NCI-H2107 treated with DMSO at 0.1 percent for 48 hours (cell line): Measurements from ENCODE around the gene DST.

Experiments
- DNase-seq: peaks from one replicate; lab custom pipeline; 2025; ENCODE audit not compliant: unreplicated experiment; lab: John Stamatoyannopoulos, UW

DST gene

DNA sequence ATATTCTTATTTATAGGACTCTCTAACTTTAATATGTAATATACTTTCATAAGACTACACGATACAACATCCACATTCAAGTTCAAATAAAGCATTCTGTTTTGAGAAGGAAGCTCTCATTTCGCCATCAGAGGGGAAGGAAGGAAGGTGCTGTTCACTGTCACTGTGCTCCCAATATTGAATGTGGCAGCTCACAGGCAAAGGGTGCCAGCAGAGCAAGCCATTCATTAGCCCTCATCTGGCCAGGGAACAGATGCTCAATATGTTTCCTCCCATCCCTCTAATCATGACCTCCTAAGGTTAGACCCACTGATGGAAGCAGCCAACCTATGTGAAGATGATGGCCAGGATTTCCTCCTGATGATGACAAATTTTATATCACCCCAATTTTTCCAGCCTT is 154.4 kb downstream of the DST start:
- DNase-seq: no peak

DNA sequence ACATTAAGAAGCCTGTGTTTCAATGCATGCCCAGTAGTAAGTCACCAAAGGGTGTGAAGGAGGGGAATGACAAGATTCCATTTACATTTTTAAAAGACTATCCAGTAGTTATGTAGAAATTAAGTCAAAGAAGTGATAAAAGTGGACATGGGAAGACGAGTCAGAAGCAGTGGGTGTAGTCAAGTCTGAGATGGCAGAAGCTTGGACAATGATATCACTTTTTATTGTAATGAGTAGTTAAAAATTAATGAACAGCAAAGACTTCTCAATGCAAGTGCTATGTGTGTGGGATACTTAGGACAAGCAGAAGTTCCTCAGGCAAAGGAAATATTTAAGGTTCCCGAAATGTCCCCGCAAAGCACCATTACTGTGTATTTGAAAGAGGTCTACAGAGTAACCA is 156.0 kb downstream of the DST start:
- no peak for DNase-seq

DNA sequence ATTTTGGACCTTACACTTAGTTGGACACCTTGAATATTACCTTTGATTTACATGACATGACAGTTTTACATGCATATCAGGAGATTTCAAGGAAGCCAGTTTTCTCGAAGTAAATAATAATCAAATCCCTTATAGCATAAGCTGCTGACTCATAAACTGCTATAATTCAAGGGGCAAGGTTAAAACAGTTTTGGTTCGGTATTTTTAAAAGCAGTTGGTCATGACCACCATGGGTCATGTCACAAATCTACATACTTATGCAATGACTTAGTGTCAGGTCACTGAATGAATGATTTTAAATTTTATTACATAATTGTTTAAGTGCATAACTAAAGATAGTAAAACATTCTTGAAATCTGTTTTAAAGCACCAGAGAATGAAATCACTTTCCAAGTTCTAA is 158.0 kb downstream of the DST start:
- DNase-seq: no peak

DNA sequence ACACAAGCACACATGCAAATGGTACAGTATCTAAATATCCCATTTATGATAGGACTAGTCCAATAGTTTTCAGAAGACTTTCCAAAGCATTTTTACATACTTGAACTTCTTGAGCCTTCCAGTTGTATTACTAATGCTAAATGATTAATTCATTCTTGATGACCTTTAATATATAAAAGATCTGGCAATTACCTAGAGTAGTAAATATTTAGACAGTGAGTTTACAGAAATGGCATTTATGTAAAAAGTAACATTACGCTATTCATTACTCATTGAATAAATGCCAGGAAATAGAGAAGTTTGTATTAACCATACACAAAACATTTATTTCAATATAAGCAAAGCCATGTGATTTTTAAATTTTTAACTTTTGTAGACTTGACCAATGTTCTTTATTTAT is 158.8 kb downstream of the DST start:
- DNase-seq: no peak

DNA sequence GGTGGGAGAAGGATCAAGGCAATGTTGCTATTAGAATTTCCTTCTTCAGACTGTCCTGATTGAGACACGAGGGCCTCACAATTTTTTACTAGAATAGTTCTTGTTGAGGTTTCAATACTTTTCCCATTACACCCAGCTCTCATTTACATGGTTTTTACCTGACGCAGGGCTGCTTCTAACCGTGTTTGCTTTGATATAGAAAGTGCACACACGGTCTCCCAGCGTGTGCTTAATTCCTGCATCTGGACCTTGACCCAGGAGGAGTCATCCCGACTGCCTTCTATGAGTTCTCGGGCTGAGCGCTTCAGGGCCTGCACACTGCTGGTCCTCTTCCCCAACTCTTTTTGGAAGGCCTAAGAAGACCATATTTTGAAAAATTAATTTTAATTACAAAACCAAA is 160.2 kb downstream of the DST start:
- DNase-seq: no peak

DNA sequence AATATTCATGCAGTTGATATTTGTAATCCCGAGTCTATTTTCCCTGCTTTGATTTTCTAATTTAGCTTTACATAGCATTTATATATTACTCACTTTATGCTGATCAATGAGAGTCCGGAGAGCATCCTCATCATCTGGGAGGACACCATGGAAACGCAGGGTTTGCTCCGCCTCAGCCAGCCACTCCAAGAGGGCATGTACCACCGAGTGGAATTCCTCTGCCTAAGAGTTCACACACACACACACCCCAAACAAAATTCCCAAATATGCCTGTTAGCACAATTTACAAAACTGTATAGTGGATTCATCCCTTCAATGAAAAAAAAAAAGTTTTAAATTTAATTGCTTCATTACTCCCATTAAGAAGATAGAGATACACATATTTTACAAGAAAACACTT is 160.7 kb downstream of the DST start:
- DNase-seq: no peak

DNA sequence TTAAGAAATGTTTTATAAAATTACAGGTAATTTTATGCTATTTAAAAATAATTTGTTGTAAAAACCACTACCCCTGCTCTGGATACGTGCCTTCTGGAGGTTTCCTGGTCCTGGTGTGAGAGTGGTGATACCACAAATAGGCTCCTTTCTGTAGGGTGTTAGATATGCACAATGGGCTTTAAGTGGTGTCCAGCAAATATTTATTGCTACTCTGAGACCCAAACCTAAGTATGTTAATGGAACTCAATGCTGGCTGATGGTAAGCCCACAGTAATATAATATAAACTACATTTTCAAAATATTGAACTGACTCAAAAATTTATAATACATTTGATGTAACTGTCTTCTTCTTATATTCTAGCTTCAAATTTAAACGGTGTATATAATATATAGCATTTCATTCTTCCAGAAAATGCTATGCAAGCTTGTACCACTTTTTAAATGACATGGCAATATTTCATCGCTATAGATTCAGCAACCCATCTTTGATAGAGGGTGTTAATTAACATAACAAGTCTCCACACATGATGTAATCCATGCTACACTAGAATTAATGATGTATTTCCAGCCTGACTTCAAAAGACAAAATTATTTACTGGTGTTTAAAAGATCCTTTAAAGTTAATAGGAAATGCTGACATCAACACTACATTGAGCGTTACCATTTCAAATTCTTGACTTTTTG is 161.9 kb downstream of the DST start:
- no peak for DNase-seq

DNA sequence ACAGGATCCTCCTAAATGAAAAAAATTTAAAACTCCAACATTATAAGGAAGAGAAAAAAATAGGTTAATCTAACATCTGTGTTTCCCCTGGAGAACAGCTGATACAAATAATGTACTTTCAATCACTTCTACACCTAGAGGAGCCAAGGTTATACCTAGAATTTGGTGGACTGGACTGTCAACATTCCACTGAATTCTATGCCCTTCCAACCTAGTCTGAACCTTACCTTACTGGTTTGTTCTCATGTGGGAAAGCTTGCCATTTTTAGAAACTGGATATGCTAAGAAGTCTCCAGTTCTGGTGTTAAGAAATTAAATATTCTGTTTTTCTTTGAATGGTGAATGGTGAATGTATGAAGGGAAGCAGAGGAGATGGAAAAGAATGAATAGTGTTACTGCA is 162.4 kb downstream of the DST start:
- DNase-seq: no peak

DNA sequence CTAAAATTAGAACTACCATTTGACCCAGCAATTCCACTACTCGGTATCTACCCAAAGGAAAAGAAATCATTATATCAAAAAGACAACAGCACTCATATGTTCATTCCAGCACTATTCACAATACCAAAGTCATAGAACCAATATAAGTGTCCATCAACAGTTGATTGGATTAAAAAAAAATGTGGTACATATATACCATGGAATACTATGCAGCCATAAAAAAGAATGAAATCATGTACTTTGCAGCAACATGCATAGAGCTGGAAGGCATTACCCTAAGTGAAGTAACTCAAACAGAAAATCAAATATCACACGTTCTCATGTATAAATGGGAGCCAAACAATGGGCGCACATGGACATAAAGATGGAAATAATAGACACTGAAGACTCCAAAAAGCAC is 163.3 kb downstream of the DST start:
- no peak for DNase-seq

DNA sequence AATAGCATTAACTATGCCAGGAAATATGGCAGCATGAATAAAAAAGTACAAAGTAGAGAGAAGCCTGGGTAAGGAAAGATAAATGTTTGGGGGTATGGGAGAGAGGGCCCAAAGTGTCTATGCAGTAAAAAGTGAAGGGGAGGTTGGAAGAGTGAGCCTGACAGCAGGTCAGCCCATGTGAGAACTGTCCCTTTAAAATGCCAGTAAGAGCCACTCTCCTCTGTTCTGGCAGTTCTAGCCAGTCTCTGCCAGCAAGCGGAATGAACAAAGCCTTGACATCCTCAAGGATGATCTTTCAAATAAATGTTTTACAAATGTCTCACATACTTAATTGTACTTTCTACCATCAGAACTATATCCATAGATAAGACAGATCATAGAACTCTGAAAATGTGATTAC is 164.5 kb downstream of the DST start:
- no peak for DNase-seq

DNA sequence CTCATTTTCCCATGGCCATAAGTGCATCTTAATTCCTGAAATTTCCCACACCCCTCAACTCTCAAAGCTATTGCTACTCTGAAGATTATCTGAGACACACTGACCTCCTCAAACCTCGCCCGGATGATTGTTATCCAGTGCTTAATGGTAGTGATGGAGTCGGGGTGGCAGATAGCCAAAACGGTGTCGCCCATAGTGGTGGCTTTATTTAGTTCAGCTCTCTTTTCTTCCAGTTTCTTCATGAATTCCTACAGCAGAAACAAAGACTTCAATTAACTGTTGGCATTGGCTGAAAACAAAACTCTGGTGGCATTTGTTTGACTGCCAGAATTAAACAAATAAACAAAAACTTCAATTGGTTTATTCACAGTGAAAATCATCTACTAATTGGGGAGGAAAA is 165.4 kb downstream of the DST start:
- DNase-seq: no peak

DNA sequence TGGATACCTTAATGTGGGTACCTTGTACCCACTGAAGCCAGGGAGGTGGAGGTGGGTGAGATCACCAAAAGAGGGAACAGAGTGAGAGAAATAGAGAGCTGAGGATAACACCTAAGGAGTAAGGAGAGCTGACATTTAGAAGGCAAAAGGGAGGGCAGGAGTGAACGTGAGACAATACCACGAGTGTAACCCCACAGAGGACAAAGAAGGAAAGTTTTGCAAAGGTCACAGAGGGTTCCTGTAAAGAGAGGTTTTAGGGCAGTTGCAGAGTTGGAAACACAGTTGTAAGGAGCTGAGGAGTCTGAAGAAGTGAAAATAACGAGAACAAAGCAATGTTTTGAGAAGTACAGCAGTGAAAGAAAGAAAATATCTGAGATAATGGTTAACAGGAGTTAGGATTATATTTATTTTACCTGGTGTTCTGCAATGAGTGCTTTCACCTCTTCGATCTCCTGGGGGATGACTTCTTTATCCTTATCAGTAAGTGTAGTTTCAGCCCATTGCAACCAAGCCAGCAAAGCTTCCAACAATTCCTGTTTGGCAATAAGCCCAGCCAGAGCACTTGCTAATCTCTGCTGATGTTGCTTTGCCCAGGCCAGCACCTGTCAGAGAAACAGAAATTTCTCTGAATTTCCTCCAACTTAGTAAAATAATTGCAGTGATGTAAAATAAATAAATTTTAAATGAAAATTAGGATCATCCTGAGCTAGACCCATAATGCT is 166.8 kb downstream of the DST start:
- DNase-seq: peak; percentile 1

DNA sequence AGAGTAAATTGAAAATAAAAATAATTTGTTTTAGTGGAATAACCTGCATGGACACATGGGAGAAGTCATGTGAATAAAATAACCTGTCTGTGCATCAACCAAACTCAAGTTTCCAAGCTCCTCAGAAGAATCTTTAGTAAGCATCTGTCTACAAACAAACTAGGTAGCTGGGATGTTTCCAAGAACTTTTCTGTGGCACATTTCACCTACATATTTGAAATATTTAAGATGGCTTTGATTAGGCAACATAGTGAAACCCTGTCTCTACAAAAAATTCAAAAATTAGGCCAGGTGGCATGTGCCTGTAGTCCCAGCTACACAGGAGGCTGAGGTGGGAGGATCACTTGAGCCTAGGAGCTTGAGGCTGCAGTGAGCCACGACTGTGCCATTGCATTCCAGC is 168.2 kb downstream of the DST start:
- no peak for DNase-seq

DNA sequence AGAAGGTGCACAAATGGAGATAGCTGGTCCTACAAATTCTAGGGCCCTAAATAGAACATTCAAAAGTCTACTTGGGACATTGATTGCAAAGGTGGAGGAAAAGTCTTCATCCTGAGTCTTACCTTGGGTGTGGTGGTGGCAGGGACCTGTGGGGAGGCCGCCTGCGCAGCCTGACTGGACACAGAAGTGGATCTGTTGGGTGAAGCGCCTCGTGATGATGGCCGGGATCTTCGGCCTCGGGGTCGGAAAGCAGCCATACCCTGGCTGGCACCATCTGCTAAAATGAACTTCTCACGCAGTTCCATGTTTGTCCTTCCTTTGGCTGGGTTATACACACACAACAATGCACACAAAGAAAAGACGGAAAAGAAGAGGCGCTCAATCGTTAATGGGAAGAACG is 179.2 kb downstream of the DST start:
- DNase-seq: no peak

DNA sequence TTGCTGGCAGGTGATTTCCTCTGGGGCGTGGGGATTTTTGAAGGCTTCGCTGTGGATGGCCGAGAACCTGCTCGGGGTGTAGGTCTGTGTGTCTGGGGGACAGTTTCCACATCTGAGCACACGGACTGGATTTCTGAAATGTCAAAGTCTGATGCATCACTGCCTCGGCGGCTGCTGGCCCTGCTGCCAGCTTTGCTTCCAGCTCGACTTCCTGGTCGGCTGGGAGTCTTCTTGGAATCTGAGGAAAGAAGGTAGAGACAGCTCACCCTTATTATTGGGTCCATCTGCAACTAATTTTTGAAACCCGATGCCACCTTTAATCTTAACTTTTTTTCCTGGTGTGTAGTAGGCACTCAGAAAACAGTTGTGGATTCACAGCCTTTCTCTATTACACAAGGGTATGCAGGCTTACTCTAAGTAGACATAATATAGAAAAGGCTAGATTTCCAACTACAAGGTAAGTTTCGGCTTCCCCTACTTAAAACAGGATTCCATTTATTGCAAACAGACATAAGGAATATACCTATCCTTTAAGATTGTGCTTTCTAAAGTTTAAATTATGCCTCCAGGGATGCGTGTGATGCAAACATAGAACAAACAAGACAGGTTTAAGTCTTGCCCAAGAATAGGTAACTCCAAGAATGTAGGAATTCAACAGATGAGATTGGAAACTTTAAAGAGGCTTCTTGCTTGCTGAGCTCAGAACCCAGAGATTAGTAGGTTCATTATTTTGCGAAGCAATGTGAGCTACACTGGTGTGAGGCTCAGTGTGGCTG is 183.5 kb downstream of the DST start:
- DNase-seq: no peak

DNA sequence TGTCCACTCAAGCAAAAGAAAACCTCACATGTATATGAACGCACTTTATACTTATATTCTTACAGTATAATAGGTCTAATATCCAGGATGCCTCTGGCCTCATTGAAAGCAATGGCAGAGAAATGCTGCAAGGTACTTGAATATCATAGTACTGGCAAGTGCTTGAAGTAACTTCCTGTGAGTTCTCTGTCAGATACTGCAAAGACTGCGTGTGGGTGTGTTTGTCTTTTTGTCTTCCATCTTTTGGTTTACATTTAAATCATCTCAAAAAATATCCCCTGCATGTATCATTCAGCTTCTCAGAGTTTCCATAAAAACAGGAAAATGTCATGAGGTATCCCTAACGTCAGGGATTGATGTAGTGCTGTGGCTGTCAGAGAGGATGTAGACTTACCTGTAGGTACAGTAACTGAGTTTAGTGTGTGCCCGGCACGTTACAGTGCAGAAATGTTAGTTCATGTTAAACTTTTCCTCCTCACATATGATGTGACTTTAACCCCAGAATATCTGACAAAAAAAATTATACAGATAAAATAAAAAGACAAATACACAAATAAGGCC is 184.3 kb downstream of the DST start:
- DNase-seq: no peak

DNA sequence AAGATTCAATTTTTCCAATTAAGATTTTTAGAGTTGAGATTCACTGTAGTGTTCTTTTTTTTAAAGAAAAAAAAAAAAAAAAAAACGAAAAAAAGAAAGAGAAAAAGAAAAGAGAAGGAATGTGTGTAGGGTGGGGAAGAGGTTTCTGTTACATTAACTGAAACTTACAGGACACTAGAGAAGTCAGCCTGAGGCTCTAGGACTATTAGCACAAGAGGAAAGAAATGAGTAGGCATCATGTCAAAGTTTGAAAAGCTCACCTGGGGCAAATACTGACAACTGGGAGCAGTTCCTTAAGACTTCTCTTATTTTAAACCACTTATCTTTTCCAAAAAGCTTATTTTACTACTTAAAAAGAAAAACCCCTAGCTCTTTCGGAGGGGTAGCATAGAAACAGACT is 185.9 kb downstream of the DST start:
- DNase-seq: no peak

DNA sequence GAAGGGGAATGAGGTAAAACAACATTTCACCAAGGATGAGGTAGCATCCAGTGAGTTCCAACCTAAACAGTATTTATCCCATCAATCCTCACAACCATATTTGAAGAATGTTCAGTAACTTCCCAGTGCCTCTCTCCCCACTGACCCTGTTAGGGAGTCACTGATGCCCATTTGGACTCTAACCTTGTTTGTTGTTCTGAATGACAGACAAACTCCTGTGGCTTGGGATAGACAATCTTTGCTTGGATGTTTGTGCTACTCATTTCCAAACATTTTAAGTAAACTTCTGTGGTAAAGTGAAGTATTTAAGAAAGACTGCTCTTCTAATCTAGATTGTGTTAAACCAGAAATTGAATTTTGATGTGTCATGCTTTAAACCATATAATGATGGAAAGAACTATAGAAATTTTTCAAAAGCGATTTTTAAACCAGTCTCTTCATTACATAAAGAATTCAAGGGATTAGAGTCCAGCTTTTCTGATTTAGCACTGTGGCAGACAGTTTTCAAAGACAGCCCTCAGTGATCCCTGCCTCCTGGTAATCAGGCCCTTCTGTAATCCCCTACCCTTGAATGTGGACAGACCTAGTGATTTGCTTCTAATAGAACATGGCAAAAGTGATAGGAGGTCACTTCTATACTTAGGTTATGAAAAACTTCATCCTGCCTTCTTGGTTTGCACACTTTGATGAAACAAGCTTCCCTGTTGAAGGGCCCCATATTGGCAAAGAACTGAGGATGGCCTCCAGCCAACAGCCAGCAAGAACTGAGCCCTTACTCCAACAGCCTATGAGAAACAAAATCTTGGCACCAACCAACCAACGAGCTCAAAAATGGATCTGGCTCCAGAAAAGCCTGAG is 191.6 kb downstream of the DST start:
- DNase-seq: no peak

DNA sequence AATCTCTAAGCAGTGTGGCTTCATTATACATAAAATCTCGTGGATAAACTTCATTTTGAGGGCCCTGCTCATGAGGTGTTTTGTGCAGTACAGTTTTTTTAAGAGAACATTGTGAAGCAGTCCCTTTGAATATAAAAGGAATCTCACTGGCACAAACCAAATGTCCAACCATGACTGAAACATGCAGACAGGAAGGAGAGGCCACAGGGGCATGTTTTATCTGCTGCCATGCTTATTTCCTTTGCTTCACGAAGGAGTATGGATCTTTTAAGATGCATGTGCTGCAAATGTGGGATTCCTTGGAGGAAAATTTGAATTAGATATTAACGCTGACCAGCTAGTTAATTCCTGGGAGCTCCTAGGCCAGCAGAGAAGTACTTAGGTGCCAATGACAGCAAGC is 192.3 kb downstream of the DST start:
- no peak for DNase-seq

DNA sequence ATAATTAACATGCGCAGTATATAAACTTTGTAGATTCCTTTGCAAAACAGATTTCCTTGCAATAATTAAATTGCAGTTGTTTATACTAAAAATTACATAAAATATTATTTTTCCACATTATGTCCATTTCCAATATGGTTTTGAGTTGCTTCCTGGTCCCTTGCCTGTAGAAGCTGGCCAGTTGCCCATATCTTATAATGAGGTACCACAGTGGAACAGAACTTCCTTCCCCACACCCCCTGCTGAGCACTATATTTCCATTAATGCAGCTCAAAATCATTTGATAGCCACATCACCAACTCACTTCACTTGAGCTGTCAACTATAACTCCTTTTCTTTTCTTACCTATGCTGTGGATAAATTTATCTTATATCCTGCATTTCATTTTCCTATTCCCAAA is 194.6 kb downstream of the DST start:
- no peak for DNase-seq

DNA sequence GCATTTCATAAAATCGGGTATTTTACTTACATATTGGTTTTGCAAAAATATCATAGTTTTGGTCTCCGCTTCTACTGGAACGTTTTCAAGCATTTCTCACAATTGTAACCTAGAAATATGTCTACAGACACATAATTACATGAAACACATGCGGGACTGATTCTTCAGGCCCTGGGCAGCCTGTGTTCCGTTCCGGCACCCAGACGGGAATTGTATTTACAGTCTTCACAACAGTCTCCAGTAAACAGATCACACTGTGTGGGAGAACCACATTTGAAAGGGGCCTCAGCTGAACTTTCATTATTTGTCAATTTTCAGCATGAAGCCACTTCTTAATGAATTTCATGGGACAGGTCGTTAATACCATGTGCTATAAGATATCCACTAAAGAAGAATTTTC is 196.9 kb downstream of the DST start:
- DNase-seq: no peak
